GM23248 (cell line): ENCODE data around the gene TSHZ2. TPM values are rescaled to one million over a fixed set of nuclear protein-coding genes. Genes with fewer than 3 reads are reported as not detected.

Source experiments
- DNase-seq: peaks from one replicate; pipeline ENCODE4 v3.0.0-alpha.2; 2015
- H2AFZ ChIP-seq: fragments of 200-600 bp; sonication (generic); 2 replicates; pipeline ENCODE4 v1.6.1; 2016; ENCODE audit warnings: antibody characterized with exemption
- H3F3A ChIP-seq: fragments of 200-600 bp; sonication (generic); 2 replicates; pipeline ENCODE4 v1.6.1; 2016; ENCODE audit warnings: mild to moderate bottlenecking, antibody characterized with exemption, mixed run types; ENCODE audit not compliant: insufficient read depth
- H3K27ac ChIP-seq: fragments of 200-600 bp; sonication (generic); 2 replicates; pipeline ENCODE4 v1.5.1; 2016; ENCODE audit warnings: mild to moderate bottlenecking
- H3K27me3 ChIP-seq: fragments of 200-600 bp; sonication (generic); replicated peaks from 2 replicates; pipeline ENCODE4 v1.6.1; 2016; ENCODE audit warnings: mild to moderate bottlenecking; ENCODE audit not compliant: insufficient read depth
- H3K36me3 ChIP-seq: fragments of 200-600 bp; sonication (generic); 2 replicates; pipeline ENCODE4 v1.6.1; 2016; ENCODE audit warnings: low read depth, mild to moderate bottlenecking
- H3K4me1 ChIP-seq: fragments of 200-600 bp; sonication (generic); 2 replicates; pipeline ENCODE4 v1.6.1; 2016; ENCODE audit warnings: mild to moderate bottlenecking; ENCODE audit not compliant: insufficient read depth
- H3K4me2 ChIP-seq: fragments of 200-600 bp; sonication (generic); one replicate; pipeline ENCODE4 v1.6.1; 2016; ENCODE audit warnings: mild to moderate bottlenecking; ENCODE audit not compliant: unreplicated experiment
- H3K4me3 ChIP-seq: fragments of 200-600 bp; sonication (generic); 2 replicates; pipeline ENCODE4 v1.5.1; 2016; ENCODE audit warnings: mild to moderate bottlenecking
- H3K79me2 ChIP-seq: fragments of 200-600 bp; sonication (generic); 2 replicates; pipeline ENCODE4 v1.6.1; 2016; ENCODE audit warnings: mild to moderate bottlenecking; ENCODE audit not compliant: insufficient read depth
- H3K9ac ChIP-seq: fragments of 200-600 bp; sonication (generic); 2 replicates; pipeline ENCODE4 v1.6.1; 2016; ENCODE audit warnings: mild to moderate bottlenecking
- H3K9me2 ChIP-seq: fragments of 200-600 bp; sonication (generic); 2 replicates; pipeline ENCODE4 v1.6.1; 2016; ENCODE audit warnings: mixed run types, mild to moderate bottlenecking, moderate library complexity; ENCODE audit not compliant: insufficient read depth
- H3K9me3 ChIP-seq: fragments of 200-600 bp; sonication (generic); one replicate; pipeline ENCODE4 v1.6.1; 2017; ENCODE audit warnings: low read depth
- H4K20me1 ChIP-seq: fragments of 200-600 bp; sonication (generic); 2 replicates; pipeline ENCODE4 v1.6.0; 2016; ENCODE audit not compliant: insufficient read depth
- EZH2 ChIP-seq: fragments of 200-600 bp; sonication (generic); IDR thresholded peaks from 2 replicates; pipeline ENCODE4 v1.6.1; 2018; ENCODE audit warnings: antibody characterized with exemption, mild to moderate bottlenecking; ENCODE audit not compliant: insufficient read depth, poor library complexity, severe bottlenecking
- EZH2phosphoT487 ChIP-seq: fragments of 200-600 bp; sonication (generic); IDR thresholded peaks from 2 replicates; pipeline ENCODE4 v1.6.1; 2018; ENCODE audit warnings: antibody characterized with exemption, moderate library complexity, mild to moderate bottlenecking, low read depth; ENCODE audit not compliant: insufficient read depth
- WGBS, 2 experiments: methylation state at CpG; one replicate each; pipeline ENCODE4 v1.1.6; 2015 to 2017; ENCODE audit warnings: low lambda C conversion rate in 2 of 2, low coverage in 1 of 2; ENCODE audit errors: missing lambda C conversion rate in 2 of 2; 5-methylcytosine and 5-hydroxymethylcytosine counted together
- in situ Hi-C: fragments of 300-500 bp; cut with MboI; formaldehyde crosslinking; loops from 2 replicates; pipeline ENCODE4 v1.15.0; 2020
- polyA plus RNA-seq: library from polyadenylated mRNA; unstranded; fragments of >200 nt; fragmentation: Nextera tagmentation; extraction: Ambion mirVana; gene quantifications from 2 replicates; pipeline ENCODE4 v1.2.1, GENCODE V29; 2016
- total RNA-seq: library from RNA; depleted of rRNA; stranded (reverse); fragments of >200 nt; shearing (Covaris generic); gene quantifications from 2 replicates; pipeline ENCODE4 v1.2.3, GENCODE V29; 2014

The TSHZ2 gene
- total and polyA plus RNA-seq, 2 experiments from 2014 or later = 4.5 to 13.4 TPM

DNA sequence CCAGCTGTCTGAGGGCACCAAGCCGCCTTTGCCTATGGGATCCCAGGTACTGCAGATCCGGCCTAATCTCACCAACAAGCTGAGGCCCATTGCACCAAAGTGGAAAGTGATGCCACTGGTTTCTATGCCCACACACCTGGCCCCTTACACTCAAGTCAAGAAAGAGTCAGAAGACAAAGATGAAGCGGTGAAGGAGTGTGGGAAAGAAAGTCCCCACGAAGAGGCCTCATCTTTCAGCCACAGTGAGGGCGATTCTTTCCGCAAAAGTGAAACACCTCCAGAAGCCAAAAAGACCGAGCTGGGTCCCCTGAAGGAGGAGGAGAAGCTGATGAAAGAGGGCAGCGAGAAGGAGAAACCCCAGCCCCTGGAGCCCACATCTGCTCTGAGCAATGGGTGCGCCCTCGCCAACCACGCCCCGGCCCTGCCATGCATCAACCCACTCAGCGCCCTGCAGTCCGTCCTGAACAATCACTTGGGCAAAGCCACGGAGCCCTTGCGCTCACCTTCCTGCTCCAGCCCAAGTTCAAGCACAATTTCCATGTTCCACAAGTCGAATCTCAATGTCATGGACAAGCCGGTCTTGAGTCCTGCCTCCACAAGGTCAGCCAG is 283.0 kb downstream of the TSHZ2 start:
- DNase-seq = no peak
- in situ Hi-C loops = no loop called here
- H3K27ac ChIP-seq = no peak overlapping the region
- no peak overlapping the region for H3K4me2 ChIP-seq
- H4K20me1 ChIP-seq = no peaks in the 10 kb centered on the region
- H3F3A ChIP-seq = no peaks in the 10 kb centered on the region
- no peaks in the 10 kb centered on the region for H3K4me1 ChIP-seq
- no peak overlapping the region for H3K4me3 ChIP-seq
- H3K36me3 ChIP-seq = 0 out of 2 replicates have a peak, but pooled peaks cover 5% of the 10 kb centered on the region
- no peak overlapping the region for H2AFZ ChIP-seq
- no peaks in the 10 kb centered on the region for H3K27me3 ChIP-seq
- TF ChIP-seq EZH2 = no peak
- TF ChIP-seq EZH2phosphoT487 = no peak
- 90 to 93% methylated on average over 16 to 18 of the region's 18 CpGs for WGBS, 2 experiments
- H3K79me2 ChIP-seq = no peaks in the 10 kb centered on the region
- no peaks in the 10 kb centered on the region for H3K9me3 ChIP-seq
- no peak overlapping the region for H3K9ac ChIP-seq
- no peaks in the 10 kb centered on the region for H3K9me2 ChIP-seq

DNA sequence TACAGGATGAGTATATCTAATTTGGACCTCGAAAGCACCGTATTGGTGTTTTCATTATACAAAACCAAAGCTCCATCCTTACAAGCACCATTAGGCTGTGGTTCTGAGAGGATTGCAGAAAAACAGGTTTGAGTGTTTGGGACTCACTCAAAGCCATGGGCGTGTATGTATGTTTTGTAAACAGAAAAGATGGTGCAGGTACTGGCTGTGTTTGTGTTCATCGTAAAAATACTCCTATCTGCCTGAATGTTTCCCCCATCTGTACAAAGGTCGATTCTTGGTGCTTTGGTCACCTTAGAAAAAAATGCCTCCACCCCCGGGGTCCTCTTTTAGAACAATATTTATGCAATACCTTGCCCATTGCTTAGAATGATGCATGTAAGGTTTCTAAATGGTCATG is 286.6 kb downstream of the TSHZ2 start:
- H3K27ac ChIP-seq = no peak overlapping the region
- WGBS, 2 experiments = 63 to 75% methylated on average over 6 of the region's 6 CpGs

GRCh38 chr20:53260168-53260567 is 288.0 kb downstream of the TSHZ2 start:
- no peak for DNase-seq
- no peaks in the 10 kb centered on the region for H3K9me3 ChIP-seq
- no peak overlapping the region for H3K27ac ChIP-seq
- H3K4me2 ChIP-seq = no peak overlapping the region
- H4K20me1 ChIP-seq = no peaks in the 10 kb centered on the region
- H3K9me2 ChIP-seq = no peaks in the 10 kb centered on the region
- in situ Hi-C loops = no loop called here
- H3K36me3 ChIP-seq = no peaks in the 10 kb centered on the region
- TF ChIP-seq EZH2 = no peak
- no peak overlapping the region for H2AFZ ChIP-seq
- no peaks in the 10 kb centered on the region for H3K79me2 ChIP-seq
- WGBS, 2 experiments = 88 to 89% methylated on average over 3 of the region's 3 CpGs
- H3K4me1 ChIP-seq = no peaks in the 10 kb centered on the region
- no peak overlapping the region for H3K4me3 ChIP-seq
- H3F3A ChIP-seq = no peaks in the 10 kb centered on the region
- no peak overlapping the region for H3K9ac ChIP-seq
- no peaks in the 10 kb centered on the region for H3K27me3 ChIP-seq

More for the DNA sequence above, 286.6 kb downstream of the TSHZ2 start:
- H3K4me2 ChIP-seq = no peak overlapping the region
- no peak for TF ChIP-seq EZH2
- no peak for TF ChIP-seq EZH2phosphoT487
- no peak for DNase-seq
- H3K79me2 ChIP-seq = no peaks in the 10 kb centered on the region
- no peaks in the 10 kb centered on the region for H3K9me3 ChIP-seq
- H3K4me1 ChIP-seq = no peaks in the 10 kb centered on the region
- no peaks in the 10 kb centered on the region for H3K27me3 ChIP-seq
- in situ Hi-C loops = no loop called here
- no peak overlapping the region for H2AFZ ChIP-seq
- H3K4me3 ChIP-seq = no peak overlapping the region
- H3K9me2 ChIP-seq = no peaks in the 10 kb centered on the region
- H3K9ac ChIP-seq = no peak overlapping the region
- H4K20me1 ChIP-seq = no peaks in the 10 kb centered on the region
- H3K36me3 ChIP-seq = 0 out of 2 replicates have a peak, but pooled peaks cover 5% of the 10 kb centered on the region
- H3F3A ChIP-seq = no peaks in the 10 kb centered on the region

DNA sequence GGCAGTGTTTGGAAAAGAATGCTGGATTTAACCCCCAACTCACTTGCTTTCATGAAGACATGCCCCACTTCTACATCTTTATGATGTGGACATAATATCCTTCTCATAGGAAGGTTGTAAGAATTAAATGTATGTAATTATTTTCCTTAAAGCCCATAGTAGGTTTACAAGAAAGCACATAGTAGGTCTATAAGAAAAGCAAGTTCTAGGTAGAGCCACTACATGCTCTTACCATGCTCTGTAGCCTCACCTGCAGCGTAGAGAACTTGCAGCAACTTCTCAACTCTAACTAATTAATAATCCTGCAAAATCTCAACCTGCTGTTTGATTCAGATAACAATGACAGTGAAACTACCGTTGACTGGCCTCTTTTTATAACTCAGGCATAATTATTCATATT is 288.4 kb downstream of the TSHZ2 start:
- WGBS, 2 experiments = 81% methylated on average over 2 of the region's 2 CpGs
- TF ChIP-seq EZH2phosphoT487 (no peak), EZH2 (no peak)
- H3K4me2 ChIP-seq = no peak overlapping the region
- H3K9me2 ChIP-seq = no peaks in the 10 kb centered on the region
- no peak for DNase-seq
- H3F3A ChIP-seq = no peaks in the 10 kb centered on the region
- no peaks in the 10 kb centered on the region for H3K27me3 ChIP-seq
- H3K4me1 ChIP-seq = no peaks in the 10 kb centered on the region
- no peak overlapping the region for H3K27ac ChIP-seq
- H3K36me3 ChIP-seq = no peaks in the 10 kb centered on the region
- no peak overlapping the region for H2AFZ ChIP-seq
- H4K20me1 ChIP-seq = no peaks in the 10 kb centered on the region
- no peak overlapping the region for H3K4me3 ChIP-seq
- in situ Hi-C loops = no loop called here
- no peak overlapping the region for H3K9ac ChIP-seq
- H3K9me3 ChIP-seq = no peaks in the 10 kb centered on the region
- H3K79me2 ChIP-seq = no peaks in the 10 kb centered on the region

DNA sequence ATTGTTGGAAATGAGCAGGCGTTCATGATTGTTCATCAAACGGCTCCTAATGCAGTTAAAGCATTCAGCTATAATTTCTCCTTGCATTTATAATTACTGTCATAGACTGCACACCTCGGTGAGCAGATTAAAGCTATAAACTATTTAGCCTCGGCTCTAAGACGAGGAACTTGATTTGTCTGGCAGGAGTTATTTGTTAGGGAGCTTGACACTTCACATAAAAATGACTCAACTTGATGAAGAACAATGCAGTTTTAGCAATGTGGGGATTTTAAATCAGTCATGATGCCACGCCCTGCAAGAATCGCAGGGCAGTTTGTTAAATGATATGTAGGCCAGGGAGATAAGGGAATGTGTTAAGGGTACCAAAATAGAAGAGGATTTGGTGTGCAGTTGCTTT is 290.2 kb downstream of the TSHZ2 start:
- Histone ChIP-seq H3K79me2 (no peaks in the 10 kb centered on the region), H3K4me2 (no peak overlapping the region), H3K27me3 (no peaks in the 10 kb centered on the region), H2AFZ (no peak overlapping the region), H3K27ac (no peak overlapping the region), H4K20me1 (no peaks in the 10 kb centered on the region), H3F3A (no peaks in the 10 kb centered on the region), H3K4me3 (no peak overlapping the region), H3K9ac (no peak overlapping the region), H3K4me1 (no peaks in the 10 kb centered on the region), H3K36me3 (no peaks in the 10 kb centered on the region), H3K9me3 (no peaks in the 10 kb centered on the region), H3K9me2 (no peaks in the 10 kb centered on the region)
- 64 to 66% methylated on average over 7 of the region's 7 CpGs for WGBS, 2 experiments
- DNase-seq = no peak
- in situ Hi-C loops = no loop called here
- TF ChIP-seq EZH2phosphoT487 (no peak), EZH2 (no peak)
